OCI-LY7 (cell line): ENCODE measurements around the gene SHISA2. TPM values are rescaled to one million over a fixed set of nuclear protein-coding genes. Genes with fewer than 3 reads are reported as not detected.
"Not testable (repeated sequence)": the region's sequence is repeated elsewhere in the genome, so short reads cannot be mapped to it uniquely, and the experiment has no call there.

Experiments
- BruUV-seq: library from RNA; stranded (reverse); fragments of 400-500 nt; replicated peaks from 2 replicates; lab custom pipeline; 2021; lab: Mats Ljungman, UMichigan
- CTCF ChIA-PET: fragments of 300-600 bp; sonication (Branson Sonifier 250); formaldehyde crosslinking; loops from one replicate; lab custom pipeline; 2022; ENCODE audit warnings: antibody characterized with exemption; ENCODE audit not compliant: unreplicated experiment; lab: Charles Lee
- POLR2A ChIA-PET: fragments of 300-600 bp; sonication (Branson Sonifier 250); formaldehyde crosslinking; loops from one replicate; lab custom pipeline; 2022; ENCODE audit warnings: antibody characterized with exemption; lab: Charles Lee
- DNase-seq: peaks from one replicate; pipeline ENCODE4 v3.0.0-alpha.2; 2015; ENCODE audit warnings: low spot score
- H2AFZ ChIP-seq: fragments of 200-600 bp; sonication (generic), shearing (Covaris generic); 2 replicates; pipeline ENCODE4 v1.6.1; 2014; ENCODE audit warnings: mild to moderate bottlenecking, antibody characterized with exemption, low read length, moderate library complexity
- H3K27ac ChIP-seq: fragments of 200-600 bp; sonication (generic); 2 replicates; pipeline ENCODE4 v1.5.1; 2014; ENCODE audit warnings: mixed run types, low read depth, mild to moderate bottlenecking, moderate library complexity, low read length, inconsistent platforms; ENCODE audit not compliant: poor library complexity, severe bottlenecking
- H3K36me3 ChIP-seq: fragments of 200-600 bp; sonication (generic); 2 replicates; pipeline ENCODE4 v1.6.1; 2014; ENCODE audit warnings: mild to moderate bottlenecking, antibody characterized with exemption, low read length, moderate library complexity, mixed read lengths; ENCODE audit not compliant: insufficient read depth
- H3K4me1 ChIP-seq: fragments of 200-600 bp; sonication (generic); 2 replicates; pipeline ENCODE4 v1.5.1; 2014; ENCODE audit warnings: mild to moderate bottlenecking, low read length; ENCODE audit not compliant: insufficient read depth, poor library complexity, severe bottlenecking
- H3K4me2 ChIP-seq: fragments of 200-600 bp; sonication (generic); 2 replicates; pipeline ENCODE4 v1.6.1; 2014; ENCODE audit warnings: mild to moderate bottlenecking, low read length
- H3K4me3 ChIP-seq: fragments of 200-600 bp; sonication (generic); 2 replicates; pipeline ENCODE4 v1.5.1; 2014; ENCODE audit warnings: mild to moderate bottlenecking, low read depth, low read length; ENCODE audit not compliant: poor library complexity, severe bottlenecking
- H3K79me2 ChIP-seq: fragments of 200-600 bp; sonication (generic); 2 replicates; pipeline ENCODE4 v1.6.1; 2016; ENCODE audit warnings: low read depth, mild to moderate bottlenecking, low read length, moderate library complexity, mixed read lengths; ENCODE audit not compliant: insufficient read depth
- H3K9me2 ChIP-seq: fragments of 200-600 bp; sonication (generic); 2 replicates; pipeline ENCODE4 v1.6.1; 2016; ENCODE audit warnings: mild to moderate bottlenecking, low read length, mixed read lengths; ENCODE audit not compliant: insufficient read depth
- H3K9me3 ChIP-seq: fragments of 200-600 bp; sonication (generic); 2 replicates; pipeline ENCODE4 v1.6.1; 2014; ENCODE audit warnings: mild to moderate bottlenecking, mixed run types, low read length, mixed read lengths
- H4K20me1 ChIP-seq: fragments of 200-600 bp; sonication (generic); 2 replicates; pipeline ENCODE4 v1.6.1; 2014; ENCODE audit warnings: mild to moderate bottlenecking, antibody characterized with exemption, low read length, moderate library complexity, mixed read lengths; ENCODE audit not compliant: insufficient read depth
- CTCF ChIP-seq: fragments of 200-600 bp; sonication (generic); conservative IDR thresholded peaks from 2 replicates; pipeline ENCODE4 v1.5.1; 2014; ENCODE audit warnings: mild to moderate bottlenecking, antibody characterized with exemption, low read length, moderate library complexity, mixed read lengths
- EZH2phosphoT487 ChIP-seq: fragments of 200-600 bp; sonication (generic); IDR thresholded peaks from 2 replicates; pipeline ENCODE4 v1.6.1; 2018; ENCODE audit warnings: low read depth, borderline replicate concordance, mild to moderate bottlenecking, mixed run types, antibody characterized with exemption, low read length, moderate library complexity, mixed read lengths
- intact Hi-C: fragments of 100-400 bp; cut with micrococcal nuclease; formaldehyde crosslinking; loops from one replicate; pipeline ENCODE4 v1.10.0; 2022; ENCODE audit not compliant: unreplicated experiment
- total RNA-seq, 2 experiments: library from RNA; depleted of rRNA in 1 of 2; stranded (reverse); fragments of >200 nt in 1 of 2; shearing (Covaris generic) in 1 of 2; gene quantifications; 2 replicates each; pipeline ENCODE4 v1.2.3, GENCODE V29; 2014 to 2022

The SHISA2 gene
- total RNA-seq, 2 experiments from 2014 or later, result not detected

DNA sequence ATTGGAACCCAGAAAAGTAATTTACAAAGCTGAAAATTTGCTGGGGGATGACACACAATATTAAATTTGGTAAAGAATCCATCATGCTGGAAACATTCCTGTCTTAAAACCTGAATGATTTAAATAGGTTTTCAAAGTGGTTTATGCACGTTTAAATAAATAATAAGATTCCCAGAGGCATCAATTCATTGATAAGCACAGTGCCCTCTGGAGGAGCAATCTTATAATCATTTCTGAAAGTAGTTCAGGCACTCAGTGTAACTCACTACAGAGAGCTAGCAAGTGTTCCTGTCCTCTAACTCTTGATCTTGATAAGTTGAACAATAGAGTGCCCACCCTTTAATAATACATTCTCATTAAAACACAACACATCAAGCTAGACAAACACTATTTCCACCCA lies 43.5 kb upstream of the SHISA2 start:
- Histone ChIP-seq H4K20me1 (no peaks in the 10 kb centered on the region), H3K4me1 (no peaks in the 10 kb centered on the region), H3K4me2 (no peak overlapping the region), H3K9me3 (no peaks in the 10 kb centered on the region), H3K79me2 (no peaks in the 10 kb centered on the region), H2AFZ (no peak overlapping the region), H3K36me3 (no peaks in the 10 kb centered on the region), H3K4me3 (no peak overlapping the region), H3K27ac (no peak overlapping the region), H3K9me2 (no peaks in the 10 kb centered on the region)
- TF ChIP-seq CTCF (0 out of 2 replicates have a peak, but pooled peaks have one; percentile 32), EZH2phosphoT487 (no peak)
- intact Hi-C loops, result no loop called here
- POLR2A ChIA-PET, result no interaction called here
- CTCF ChIA-PET, result no interaction called here
- BruUV-seq, result no TSS peak
- DNase-seq, result no peak

DNA sequence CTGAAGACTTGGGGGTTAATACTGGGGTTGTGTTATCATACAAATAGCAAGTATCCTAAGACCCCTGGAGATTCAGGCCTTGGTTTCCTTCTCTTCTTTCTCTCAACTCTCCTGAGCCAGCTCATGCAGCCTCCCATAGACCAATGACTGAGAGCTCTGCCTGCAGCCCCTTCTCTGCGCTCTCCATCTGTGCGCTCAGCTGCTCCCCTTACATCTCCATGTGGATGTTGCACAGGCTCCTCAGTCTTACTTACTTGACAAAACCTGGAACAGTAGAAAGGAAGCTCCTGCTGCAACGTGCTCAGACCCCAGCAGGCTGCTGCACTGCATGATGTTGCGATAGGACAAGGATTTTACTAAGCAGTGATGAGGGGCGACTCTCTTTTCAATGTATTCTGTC lies 25.0 kb upstream of the SHISA2 start:
- H3K4me2 ChIP-seq, H3K36me3 ChIP-seq, intact Hi-C loops, BruUV-seq, H3K4me3 ChIP-seq, H4K20me1 ChIP-seq, H3K9me2 ChIP-seq, DNase-seq, CTCF ChIA-PET, H3K27ac ChIP-seq, H2AFZ ChIP-seq, H3K79me2 ChIP-seq, H3K9me3 ChIP-seq, POLR2A ChIA-PET, H3K4me1 ChIP-seq: not testable (repeated sequence)

GRCh38 chr13:26075498-26075897 lies 23.7 kb upstream of the SHISA2 start:
- Histone ChIP-seq H3K79me2 (no peaks in the 10 kb centered on the region), H3K9me2 (no peaks in the 10 kb centered on the region), H3K4me2 (no peak overlapping the region), H3K9me3 (no peaks in the 10 kb centered on the region), H2AFZ (no peak overlapping the region), H3K4me1 (no peaks in the 10 kb centered on the region), H4K20me1 (no peaks in the 10 kb centered on the region), H3K4me3 (no peak overlapping the region), H3K27ac (no peak overlapping the region), H3K36me3 (no peaks in the 10 kb centered on the region)
- DNase-seq, result no peak
- CTCF ChIA-PET, result no interaction called here
- intact Hi-C loops, result no loop called here
- POLR2A ChIA-PET, result no interaction called here
- TF ChIP-seq CTCF (no peak), EZH2phosphoT487 (no peak)
- no TSS peak for BruUV-seq
